Activated CD8-positive, alpha-beta T cell treated with anti-CD3 and anti-CD28 coated beads, Interleukin-2, amount 10 ng/mL, durations not matched to agents 7 days and 5 days (primary cell): ENCODE measurements around the gene AURKAIP1. TPM values are rescaled to one million over a fixed set of nuclear protein-coding genes. Genes with fewer than 3 reads are reported as not detected.
"Not testable (repeated sequence)": the region's sequence is repeated elsewhere in the genome, so short reads cannot be mapped to it uniquely, and the experiment has no call there.

Source experiments
- ATAC-seq: fragments of 150-1000 bp; cut with Tn5 transposase; one replicate; pipeline ENCODE4 v1.10.0; 2021; ENCODE audit warnings: moderate library complexity
- CTCF ChIA-PET: fragments of 350-600 bp; sonication (Branson Sonifier 250); formaldehyde crosslinking; loops from one replicate; lab custom pipeline; 2021; ENCODE audit warnings: antibody characterized with exemption; lab: Charles Lee
- POLR2A ChIA-PET: fragments of 350-600 bp; sonication (Branson Sonifier 250); formaldehyde crosslinking; loops from one replicate; lab custom pipeline; 2021; ENCODE audit warnings: antibody characterized with exemption; lab: Charles Lee
- DNase-seq: peaks from one replicate; pipeline ENCODE4 v3.0.0-alpha.2; 2020
- H3K27ac Mint-ChIP-seq: one replicate; pipeline ENCODE4 v1.8.0; 2021; ENCODE audit warnings: mild to moderate bottlenecking, mixed read lengths
- H3K27me3 Mint-ChIP-seq: one replicate; pipeline ENCODE4 v1.8.0; 2021; ENCODE audit warnings: low read depth, mixed read lengths
- H3K36me3 Mint-ChIP-seq: one replicate; pipeline ENCODE4 v1.8.0; 2021; ENCODE audit warnings: low read depth, mixed read lengths
- H3K4me1 Mint-ChIP-seq: one replicate; pipeline ENCODE4 v1.8.0; 2021; ENCODE audit warnings: low read depth, mixed read lengths
- H3K4me3 Mint-ChIP-seq: one replicate; pipeline ENCODE4 v1.8.0; 2021; ENCODE audit warnings: mild to moderate bottlenecking, mixed read lengths
- H3K9me3 Mint-ChIP-seq: one replicate; pipeline ENCODE4 v1.8.0; 2022; ENCODE audit warnings: mixed read lengths; ENCODE audit not compliant: insufficient read depth
- total RNA-seq, 2 experiments: library from RNA; stranded (reverse); gene quantifications; one replicate each; pipeline ENCODE4 v1.2.3, GENCODE V29; 2021

AURKAIP1 gene
- total RNA-seq, 2 experiments from 2014 or later = 120 to 123 TPM

DNA sequence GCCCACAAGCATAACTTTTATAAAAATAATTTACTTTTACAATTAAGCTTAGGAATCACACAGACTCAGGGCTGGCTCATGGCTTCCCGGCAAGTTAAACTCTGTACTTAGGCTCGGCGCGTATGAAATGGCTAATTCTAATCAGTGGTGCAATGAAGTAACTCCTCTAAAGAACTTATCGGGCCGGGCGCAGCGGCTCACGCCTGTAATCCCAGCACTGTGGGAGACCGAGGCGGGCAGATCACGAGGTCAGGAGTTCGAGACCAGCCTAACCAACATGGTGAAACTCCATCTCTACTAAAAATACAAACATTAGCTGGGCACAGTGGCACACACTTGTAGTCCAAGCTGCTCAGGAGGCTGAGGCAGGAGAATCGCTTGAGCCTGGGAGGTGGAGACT is 4.9 kb downstream of the AURKAIP1 start:
- peaks cover 34% of the 10 kb centered on the region for H3K4me1 Mint-ChIP-seq
- ATAC-seq, DNase-seq, H3K27ac Mint-ChIP-seq, H3K9me3 Mint-ChIP-seq, H3K4me3 Mint-ChIP-seq, CTCF ChIA-PET, H3K27me3 Mint-ChIP-seq: not testable (repeated sequence)
- POLR2A ChIA-PET = interaction anchor here (1.5 kb wide), 1 partner anchor 19 kb away, joined by 4 read pairs; no protein-coding TSS in a partner anchor
- H3K36me3 Mint-ChIP-seq = peaks cover 13% of the 10 kb centered on the region

DNA sequence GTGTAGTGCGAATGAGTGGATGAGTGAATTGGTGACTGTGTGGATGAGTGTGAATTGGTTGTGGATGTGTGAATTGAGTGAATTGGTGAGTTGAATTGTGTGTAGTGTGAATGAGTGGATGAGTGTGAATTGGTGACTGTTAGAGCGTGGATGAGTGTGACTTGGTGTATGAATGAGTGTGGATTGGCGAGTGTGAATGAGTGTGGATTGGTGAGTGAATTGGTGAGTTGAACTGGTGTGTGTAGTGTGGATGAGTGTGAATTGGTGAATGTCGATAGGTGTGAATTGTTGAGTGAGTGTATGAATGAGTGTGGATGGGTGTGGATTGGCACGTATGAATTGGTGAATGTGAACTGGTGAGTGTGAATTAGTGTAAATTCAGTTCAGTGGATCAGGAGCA is 7.7 kb downstream of the AURKAIP1 start:
- ChIA-PET CTCF (no interaction called here), POLR2A (no interaction called here)
- peaks cover 2% of the 10 kb centered on the region for H3K36me3 Mint-ChIP-seq
- H3K4me3 Mint-ChIP-seq = no peak overlapping the region
- no peaks in the 10 kb centered on the region for H3K9me3 Mint-ChIP-seq
- H3K27ac Mint-ChIP-seq = no peak overlapping the region
- ATAC-seq = no peak
- DNase-seq = no peak
- H3K4me1 Mint-ChIP-seq = peaks cover 16% of the 10 kb centered on the region
- no peaks in the 10 kb centered on the region for H3K27me3 Mint-ChIP-seq

DNA sequence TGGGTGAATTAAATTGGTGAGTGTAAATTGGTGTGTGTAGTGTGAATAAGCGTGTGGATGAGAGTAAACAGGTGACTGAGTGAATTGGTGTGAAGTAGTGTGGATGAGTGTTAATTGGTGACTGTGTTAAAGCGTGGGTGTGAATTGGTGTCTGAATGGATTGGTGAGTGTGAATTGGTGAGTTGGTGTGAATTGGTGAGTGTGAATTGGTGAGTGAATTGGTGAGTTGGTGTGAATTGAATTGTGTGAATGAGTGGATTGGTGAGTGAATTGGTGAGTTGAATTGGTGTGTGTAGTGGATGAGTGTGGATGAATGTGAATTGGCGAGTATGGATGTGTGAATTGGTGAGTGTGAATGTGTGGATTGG is 8.3 kb downstream of the AURKAIP1 start:
- H3K36me3 Mint-ChIP-seq = no peaks in the 10 kb centered on the region
- no peaks in the 10 kb centered on the region for H3K9me3 Mint-ChIP-seq
- no peak overlapping the region for H3K27ac Mint-ChIP-seq
- DNase-seq = no peak
- no peak overlapping the region for H3K4me3 Mint-ChIP-seq
- ChIA-PET POLR2A (no interaction called here), CTCF (no interaction called here)
- peaks cover 12% of the 10 kb centered on the region for H3K4me1 Mint-ChIP-seq
- ATAC-seq = no peak
- peaks cover 5% of the 10 kb centered on the region for H3K27me3 Mint-ChIP-seq

DNA sequence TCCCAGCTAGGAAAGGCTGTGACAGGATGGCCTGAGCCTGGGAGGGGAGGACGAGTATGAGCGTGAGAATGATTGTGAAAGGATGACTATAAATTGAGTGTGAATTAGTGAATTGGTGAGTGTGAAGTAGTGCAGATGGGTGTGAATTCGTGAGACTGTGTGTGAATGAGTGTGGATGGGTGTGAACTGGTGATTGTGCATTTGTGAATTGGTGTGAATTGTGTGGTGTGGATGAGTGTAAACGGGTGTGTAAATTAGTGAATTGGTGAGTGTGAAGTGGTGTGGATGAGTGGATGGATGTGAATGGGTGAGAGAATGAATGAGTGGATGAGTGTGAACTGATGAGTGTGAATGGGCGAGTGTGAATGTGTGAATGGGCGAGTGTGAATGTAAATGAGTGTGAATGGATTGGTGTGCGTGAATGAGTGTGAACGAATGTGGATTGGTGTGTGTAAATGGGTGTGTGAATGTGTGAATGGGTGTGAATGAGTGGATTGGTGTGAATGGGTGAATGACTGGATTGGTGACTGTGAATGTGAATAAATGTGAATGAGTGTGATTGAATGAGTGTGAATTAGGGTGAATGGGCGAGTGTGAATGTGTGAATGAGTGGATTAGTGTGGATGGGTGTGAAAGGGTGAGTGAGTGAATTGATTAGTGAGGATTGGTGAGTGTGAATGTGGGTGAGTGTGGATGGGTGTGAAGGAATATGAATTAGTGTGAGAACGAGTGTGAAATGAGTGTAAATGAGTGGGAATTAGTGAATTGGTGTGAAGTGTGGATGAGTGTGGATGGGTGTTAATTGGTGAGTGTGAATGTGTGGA is 8.9 kb downstream of the AURKAIP1 start:
- CTCF ChIA-PET = no interaction called here
- DNase-seq (no peak), ATAC-seq (no peak)
- POLR2A ChIA-PET = no interaction called here
- H3K9me3 Mint-ChIP-seq = no peaks in the 10 kb centered on the region
- H3K4me1 Mint-ChIP-seq = peaks cover 6% of the 10 kb centered on the region
- H3K4me3 Mint-ChIP-seq = no peak overlapping the region
- H3K27me3 Mint-ChIP-seq = peaks cover 5% of the 10 kb centered on the region
- H3K36me3 Mint-ChIP-seq = no peaks in the 10 kb centered on the region
- no peak overlapping the region for H3K27ac Mint-ChIP-seq

DNA sequence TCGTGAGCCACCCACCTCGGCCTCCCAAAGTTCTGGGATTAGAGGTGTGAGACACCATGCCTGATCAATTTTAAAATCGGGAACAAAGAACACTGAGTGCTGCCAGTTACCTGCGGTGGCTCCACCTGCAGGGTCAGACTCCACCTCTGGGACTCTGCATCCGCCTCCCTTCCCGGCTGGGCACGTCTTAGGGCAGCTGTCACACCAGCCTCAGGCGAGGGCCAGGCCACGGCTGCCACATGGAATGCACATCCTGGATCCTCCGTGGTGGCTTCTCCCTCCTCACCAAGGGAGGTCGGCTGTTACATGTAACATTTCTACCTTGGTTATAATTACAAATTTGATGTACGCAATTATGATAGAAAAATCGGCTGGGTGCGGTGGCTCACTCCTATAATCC is 10.7 kb downstream of the AURKAIP1 start:
- ATAC-seq (no peak), DNase-seq (no peak)
- peaks cover 12% of the 10 kb centered on the region for H3K27me3 Mint-ChIP-seq
- POLR2A ChIA-PET = no interaction called here
- CTCF ChIA-PET = no interaction called here
- H3K27ac Mint-ChIP-seq = no peak overlapping the region
- no peaks in the 10 kb centered on the region for H3K9me3 Mint-ChIP-seq
- no peak overlapping the region for H3K4me3 Mint-ChIP-seq
- no peaks in the 10 kb centered on the region for H3K36me3 Mint-ChIP-seq
- peaks cover 4% of the 10 kb centered on the region for H3K4me1 Mint-ChIP-seq

DNA sequence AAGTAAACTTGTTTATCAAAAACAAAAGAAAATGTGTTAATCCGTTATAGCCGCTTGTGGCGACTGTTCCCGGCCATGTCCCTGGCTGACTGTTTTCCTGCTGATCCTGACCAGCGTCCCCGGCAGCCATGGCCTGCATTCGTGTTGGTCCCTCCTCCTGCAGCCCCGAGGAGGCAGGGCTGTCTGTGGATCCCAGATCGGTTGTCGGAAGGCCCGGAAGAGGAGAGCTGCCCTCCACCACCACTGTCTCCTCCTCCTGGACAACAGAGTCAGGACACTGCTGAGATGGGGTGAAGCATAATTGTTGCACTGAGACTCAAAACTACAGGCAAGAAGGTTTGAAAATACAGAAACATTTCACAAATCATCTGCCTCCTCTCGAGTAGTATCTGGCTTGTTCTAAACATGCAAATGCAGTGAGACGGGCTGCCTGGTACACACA is 13.0 kb downstream of the AURKAIP1 start:
- Mint-ChIP-seq H3K4me3 (no peak overlapping the region), H3K4me1 (peaks cover 18% of the 10 kb centered on the region)
- CTCF ChIA-PET = interaction anchor here (1.6 kb wide), 1 partner anchor 9 kb away, joined by 4 read pairs; no protein-coding TSS in a partner anchor

DNA sequence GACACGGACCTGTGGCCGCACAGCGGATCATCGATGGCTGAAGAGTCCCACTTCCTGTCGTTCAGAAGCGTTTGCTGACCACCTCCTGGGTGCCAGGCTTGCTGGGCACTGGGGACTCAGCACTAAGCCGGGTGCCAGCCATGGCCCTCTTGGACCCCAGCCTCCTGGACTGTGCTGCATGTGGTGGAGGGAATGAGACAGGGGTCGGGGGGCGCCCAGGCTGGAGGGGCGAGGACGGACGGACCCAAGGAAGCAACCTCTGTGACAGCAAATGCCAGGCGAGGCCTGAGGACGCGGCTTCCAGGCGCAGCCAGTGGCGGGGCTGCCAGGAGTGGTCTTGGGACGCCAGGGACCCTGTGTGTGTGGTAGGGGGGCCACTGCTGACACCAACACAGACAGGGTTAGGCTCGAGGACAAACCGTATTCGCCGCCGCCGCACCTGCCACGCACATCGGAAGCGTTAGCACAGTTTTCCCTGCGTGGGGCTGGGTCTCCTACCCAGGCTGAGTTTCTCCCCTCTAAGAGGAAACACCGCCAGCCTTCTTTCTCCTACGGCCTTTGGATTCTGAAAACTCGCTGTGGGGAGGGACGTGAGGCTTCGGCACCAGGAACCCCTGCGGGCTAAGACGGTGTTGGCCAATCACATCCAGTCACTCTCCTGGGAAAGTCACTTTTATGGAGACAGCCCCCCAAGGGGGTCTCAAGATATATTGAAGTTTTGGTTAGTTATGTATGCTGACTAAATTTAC is 13.6 kb downstream of the AURKAIP1 start:
- ChIA-PET POLR2A (no interaction called here), CTCF (no interaction called here)
- ATAC-seq = no peak
- no peak overlapping the region for H3K4me3 Mint-ChIP-seq
- no peaks in the 10 kb centered on the region for H3K9me3 Mint-ChIP-seq
- H3K27me3 Mint-ChIP-seq = peaks cover 16% of the 10 kb centered on the region
- no peaks in the 10 kb centered on the region for H3K36me3 Mint-ChIP-seq
- no peak for DNase-seq
- H3K27ac Mint-ChIP-seq = no peak overlapping the region
- H3K4me1 Mint-ChIP-seq = peaks cover 18% of the 10 kb centered on the region

More for the DNA sequence above, 13.0 kb downstream of the AURKAIP1 start:
- H3K9me3 Mint-ChIP-seq = no peaks in the 10 kb centered on the region
- POLR2A ChIA-PET = no interaction called here
- H3K27ac Mint-ChIP-seq = no peak overlapping the region
- DNase-seq (no peak), ATAC-seq (no peak)
- peaks cover 16% of the 10 kb centered on the region for H3K27me3 Mint-ChIP-seq
- H3K36me3 Mint-ChIP-seq = no peaks in the 10 kb centered on the region

DNA sequence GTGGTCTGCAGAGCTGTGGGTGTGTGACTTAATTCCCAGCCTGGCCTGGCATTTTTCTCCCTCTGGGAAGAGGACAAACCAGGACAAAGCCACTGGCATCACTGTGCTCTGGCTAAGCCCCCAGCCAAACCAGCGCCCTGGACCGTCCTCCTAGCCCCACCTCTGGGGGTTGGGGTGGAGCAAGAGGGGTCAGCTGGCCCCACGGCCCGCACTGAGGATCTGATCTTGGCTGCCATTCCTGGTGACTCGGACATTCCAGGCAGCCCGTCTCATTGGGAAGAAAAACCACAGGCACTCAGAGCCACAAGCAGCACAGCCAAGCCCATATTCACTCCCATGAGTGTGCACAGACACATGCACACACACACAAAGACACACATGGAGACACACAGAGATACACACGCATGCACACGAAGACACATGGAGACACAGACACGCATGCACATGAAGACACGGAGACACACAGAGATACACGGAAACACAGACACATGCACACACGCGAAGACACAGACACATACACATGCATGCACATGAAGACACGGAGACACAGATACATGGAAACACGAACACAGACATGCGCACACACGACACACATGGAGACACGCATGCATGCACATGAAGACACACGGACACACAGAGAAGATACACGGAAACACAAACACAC is 14.4 kb downstream of the AURKAIP1 start:
- H3K27ac Mint-ChIP-seq = no peak overlapping the region
- ATAC-seq (no peak), DNase-seq (no peak)
- H3K4me1 Mint-ChIP-seq = peaks cover 18% of the 10 kb centered on the region
- H3K9me3 Mint-ChIP-seq = no peaks in the 10 kb centered on the region
- no peak overlapping the region for H3K4me3 Mint-ChIP-seq
- peaks cover 16% of the 10 kb centered on the region for H3K27me3 Mint-ChIP-seq
- CTCF ChIA-PET = interaction anchor here (1.6 kb wide), 1 partner anchor 11 kb away, joined by 4 read pairs; no protein-coding TSS in a partner anchor
- POLR2A ChIA-PET = no interaction called here
- no peaks in the 10 kb centered on the region for H3K36me3 Mint-ChIP-seq

DNA sequence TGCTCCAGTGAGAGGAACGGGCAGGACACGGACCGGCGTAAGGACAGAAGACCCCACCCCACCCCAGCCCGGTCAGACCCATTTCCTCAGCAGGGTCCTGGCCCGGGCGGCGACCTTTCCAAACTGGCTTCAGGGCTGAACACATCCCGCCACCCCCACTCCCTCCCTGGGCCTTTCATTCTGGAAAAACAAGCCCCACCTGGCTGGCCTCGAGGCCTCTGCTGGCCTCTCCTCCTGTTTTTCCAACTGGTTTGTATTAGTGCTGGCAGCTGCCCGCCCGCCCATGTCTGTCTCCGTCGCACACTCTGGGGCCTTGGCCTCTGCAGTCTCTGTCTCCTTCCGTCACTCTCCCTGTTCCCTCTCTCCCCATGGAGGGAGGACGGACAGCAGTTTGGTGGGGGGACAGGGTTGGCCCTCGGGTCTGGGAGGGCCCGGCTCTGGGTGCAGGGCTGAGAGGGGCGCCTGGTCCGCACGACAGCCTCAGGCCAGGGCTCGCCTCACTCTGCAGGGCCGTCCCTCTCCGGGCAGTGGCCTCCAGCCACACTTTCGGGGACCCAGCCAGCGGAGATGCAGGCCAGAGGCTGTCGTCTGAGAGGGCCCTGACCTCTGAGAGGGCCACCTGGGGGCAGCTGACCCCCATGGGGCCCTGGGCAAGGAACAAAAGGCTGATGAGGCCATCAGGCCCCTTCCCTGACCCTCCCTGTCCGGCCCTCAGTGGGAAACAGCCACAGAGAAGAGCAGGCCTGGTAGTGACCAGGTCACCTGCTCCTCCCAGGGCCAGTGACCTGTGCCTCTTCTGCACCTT is 15.1 kb downstream of the AURKAIP1 start:
- H3K27ac Mint-ChIP-seq = no peak overlapping the region
- no peaks in the 10 kb centered on the region for H3K9me3 Mint-ChIP-seq
- H3K36me3 Mint-ChIP-seq = no peaks in the 10 kb centered on the region
- H3K4me3 Mint-ChIP-seq = no peak overlapping the region
- ChIA-PET POLR2A (no interaction called here), CTCF (interaction anchor here (1.6 kb wide), 1 partner anchor 12 kb away, joined by 4 read pairs; no protein-coding TSS in a partner anchor)
- ATAC-seq (no peak), DNase-seq (no peak)
- peaks cover 16% of the 10 kb centered on the region for H3K27me3 Mint-ChIP-seq
- H3K4me1 Mint-ChIP-seq = peaks cover 18% of the 10 kb centered on the region

DNA sequence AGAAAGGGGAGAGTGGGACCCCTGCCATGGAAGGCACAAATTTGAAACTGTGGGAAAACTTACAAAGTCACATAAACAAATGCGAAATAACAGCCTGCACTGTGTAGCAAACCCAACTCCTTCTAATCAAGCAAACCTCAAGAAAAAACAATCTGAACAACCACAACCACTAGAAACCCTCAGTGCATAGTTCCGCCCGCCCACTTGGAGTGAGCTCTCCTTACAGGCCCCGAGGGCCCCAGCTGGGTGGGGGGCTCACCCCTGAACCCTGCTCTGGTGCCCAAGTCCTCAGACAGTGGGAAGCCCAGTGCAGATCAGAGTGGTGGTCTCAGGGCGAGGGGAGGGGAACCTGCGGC is 15.7 kb downstream of the AURKAIP1 start:
- H3K9me3 Mint-ChIP-seq = no peaks in the 10 kb centered on the region
- H3K27ac Mint-ChIP-seq = peak overlapping the region; percentile 54
- ChIA-PET CTCF (interaction anchor here (0.5 to 1.6 kb wide), 2 partner anchors 12 to 64 kb away, joined by 3 to 4 read pairs; no protein-coding TSS in a partner anchor), POLR2A (no interaction called here)
- peaks cover 16% of the 10 kb centered on the region for H3K27me3 Mint-ChIP-seq
- H3K36me3 Mint-ChIP-seq = no peaks in the 10 kb centered on the region
- DNase-seq (no peak), ATAC-seq (peak; percentile 52)
- H3K4me1 Mint-ChIP-seq = peaks cover 18% of the 10 kb centered on the region
- H3K4me3 Mint-ChIP-seq = no peak overlapping the region
